Prostate gland (tissue), 1 donor: Measurements from ENCODE around the gene ZBTB8OS.
"Not testable (repeated sequence)": the region's sequence is repeated elsewhere in the genome, so short reads cannot be mapped to it uniquely, and the experiment has no call there.

Experiments
- POLR2A ChIP-seq: fragments of 450-650 bp; IDR thresholded peaks from one replicate; pipeline ENCODE4 v1.6.1; 2016; ENCODE audit warnings: antibody characterized with exemption, mild to moderate bottlenecking
- POLR2AphosphoS5 ChIP-seq: sonication (generic); formaldehyde crosslinking; IDR thresholded peaks from one replicate; pipeline ENCODE4 v1.6.1; 2017; ENCODE audit warnings: antibody characterized with exemption

DNA sequence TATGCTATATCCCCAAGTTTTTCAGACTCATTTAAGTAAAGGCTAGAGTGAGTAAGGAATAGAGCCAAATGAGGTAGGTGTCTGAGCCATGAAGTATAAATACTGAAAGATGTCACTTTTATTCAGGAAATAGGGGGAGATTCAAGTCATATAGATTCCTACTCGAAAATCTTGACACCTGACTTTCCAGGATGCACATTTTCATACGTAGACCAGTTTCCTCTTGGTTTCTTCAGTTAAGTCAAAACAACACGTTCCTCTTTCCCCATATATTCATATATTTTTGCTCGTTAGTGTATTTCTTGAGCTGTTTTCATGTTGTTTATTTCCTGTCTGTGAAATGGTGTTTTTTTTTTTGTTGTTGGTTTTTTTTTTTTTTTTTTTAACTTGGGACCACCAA, 29.6 kb upstream of the ZBTB8OS start:
- TF ChIP-seq POLR2AphosphoS5, POLR2A: not testable (repeated sequence)
